ENCODE data around the gene CAPN11.
"Not testable (repeated sequence)": the region's sequence is repeated elsewhere in the genome, so short reads cannot be mapped to it uniquely, and the experiment has no call there.

The CAPN11 gene

GRCh38 chr6:44157152-44157521 lies 1.5 kb upstream of the CAPN11 start:
- no peak for DNase-seq

GRCh38 chr6:44161997-44162338 lies 3.3 kb downstream of the CAPN11 start:
- no peak for DNase-seq

DNA sequence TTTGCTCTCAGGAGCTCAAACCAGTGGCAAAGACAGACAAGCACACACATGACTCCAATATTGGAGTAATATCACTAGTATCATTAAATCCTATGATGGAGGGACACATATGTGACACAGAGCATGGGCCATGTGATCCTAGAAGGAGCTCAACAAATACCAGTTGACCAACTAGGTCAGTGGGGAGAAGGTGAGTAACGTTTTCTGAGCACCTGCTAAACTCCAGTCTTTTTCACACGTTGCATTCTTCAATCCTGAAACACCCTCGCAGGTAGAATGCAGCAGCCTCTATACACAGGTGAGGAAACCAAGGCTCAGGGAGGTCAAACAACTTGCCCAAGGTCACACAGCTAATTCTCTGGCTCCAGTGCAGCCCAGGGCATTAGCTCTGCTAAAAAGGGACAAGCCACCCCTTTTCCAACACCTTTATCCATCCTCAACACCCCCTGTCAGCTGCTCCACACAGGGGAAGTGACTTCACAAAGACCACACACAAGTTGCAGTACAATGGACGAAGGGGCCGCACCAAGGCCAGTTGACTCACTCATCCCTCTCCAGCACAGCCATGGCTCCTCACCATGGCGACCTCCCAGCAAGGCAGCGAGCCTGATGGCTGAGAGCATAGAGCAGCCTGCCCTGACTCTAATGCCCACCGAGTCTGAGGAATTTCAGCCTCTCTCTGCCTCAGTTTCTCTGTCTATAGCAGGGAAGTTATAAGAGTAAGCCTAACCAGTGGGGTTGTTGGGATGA lies 4.4 kb downstream of the CAPN11 start:
- DNase-seq = no peak

DNA sequence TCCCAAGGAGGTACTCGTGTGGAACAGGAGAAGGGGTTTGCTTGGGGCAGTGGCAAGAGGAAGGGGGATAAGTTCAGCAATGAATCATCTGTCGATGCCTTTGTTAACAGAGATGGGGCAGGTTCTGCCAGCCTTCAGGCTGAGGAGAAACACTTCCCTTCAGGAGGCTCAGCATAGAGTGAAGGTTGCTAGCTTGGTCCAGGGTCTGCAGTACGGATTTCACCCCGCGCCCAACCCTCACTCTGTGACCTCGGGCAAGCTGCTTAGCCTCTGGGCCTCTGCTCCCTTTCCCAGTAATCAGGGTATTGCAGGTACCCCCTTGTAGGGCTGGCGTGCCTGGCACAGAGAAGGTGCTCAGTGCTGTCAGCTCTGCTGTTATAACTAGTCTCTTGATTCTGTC lies 7.5 kb downstream of the CAPN11 start:
- DNase-seq = no peak

DNA sequence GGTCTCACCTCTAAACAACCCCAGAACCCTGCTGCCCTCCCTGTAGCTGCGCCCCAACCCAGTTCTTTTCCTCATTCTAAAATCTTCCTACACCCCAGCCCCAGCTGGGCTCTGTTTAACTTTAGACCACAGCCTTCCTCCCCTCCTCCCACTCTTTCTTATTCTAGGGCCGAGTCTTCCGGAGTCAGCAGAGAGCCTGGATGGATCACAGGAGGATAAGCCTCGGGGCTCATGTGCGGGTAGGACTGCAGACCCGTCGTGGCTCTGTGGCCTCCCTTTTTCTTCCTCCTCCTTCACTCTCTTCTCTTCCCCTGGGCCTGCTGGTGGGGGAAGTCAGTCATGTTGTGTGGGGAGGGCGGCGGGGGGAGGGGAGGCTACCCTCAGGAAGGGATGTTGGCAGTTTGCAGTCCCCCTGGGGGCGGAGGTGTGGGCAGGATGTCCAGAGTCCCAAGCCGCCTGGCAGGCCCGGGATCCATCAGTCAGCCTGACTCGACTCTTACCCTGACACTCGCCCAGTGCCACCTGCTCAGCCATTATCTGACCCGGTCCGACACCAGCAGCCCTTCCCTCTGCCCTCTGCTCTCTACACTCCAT lies 8.1 kb downstream of the CAPN11 start:
- DNase-seq = no peak

- no peak for DNase-seq
These were observed 8.9 kb downstream of the CAPN11 start for GRCh38 chr6:44167567-44167966.

- DNase-seq = no peak
These were observed 10.5 kb downstream of the CAPN11 start for GRCh38 chr6:44169154-44169553.

DNA sequence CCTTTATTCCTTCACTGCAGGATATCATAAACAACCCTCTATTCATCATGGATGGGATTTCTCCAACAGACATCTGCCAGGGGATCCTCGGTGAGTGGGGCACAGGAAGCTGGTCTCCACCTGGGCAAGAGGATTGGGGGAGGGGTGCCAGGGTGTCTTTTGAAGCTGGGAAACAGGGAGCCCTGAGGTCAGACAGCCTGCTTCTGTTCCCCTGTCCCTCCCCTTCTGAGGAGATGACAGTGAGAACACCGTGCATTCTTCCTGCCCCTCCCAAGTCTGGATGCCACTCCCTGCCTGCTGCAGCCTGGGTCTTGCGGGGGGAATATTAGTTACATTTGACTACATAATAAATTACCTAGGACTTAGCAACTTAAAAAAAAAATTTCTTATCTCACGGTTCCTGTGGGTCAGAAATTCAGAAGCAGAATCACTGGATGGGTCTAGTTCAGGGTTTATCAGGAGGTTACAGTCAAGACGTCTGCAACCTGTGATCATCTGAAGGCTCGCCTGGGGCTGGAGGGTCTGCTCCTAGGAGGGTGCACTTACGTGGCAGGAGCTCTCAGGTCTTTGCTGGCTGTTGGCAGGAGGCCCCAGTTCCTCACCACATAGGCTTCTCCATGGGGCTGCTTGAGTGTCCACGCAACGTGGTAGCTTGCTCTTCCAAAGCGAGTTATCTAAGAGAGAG lies 11.4 kb downstream of the CAPN11 start:
- DNase-seq = no peak

GRCh38 chr6:44171899-44172546 lies 13.4 kb downstream of the CAPN11 start:
- DNase-seq = no peak

DNA sequence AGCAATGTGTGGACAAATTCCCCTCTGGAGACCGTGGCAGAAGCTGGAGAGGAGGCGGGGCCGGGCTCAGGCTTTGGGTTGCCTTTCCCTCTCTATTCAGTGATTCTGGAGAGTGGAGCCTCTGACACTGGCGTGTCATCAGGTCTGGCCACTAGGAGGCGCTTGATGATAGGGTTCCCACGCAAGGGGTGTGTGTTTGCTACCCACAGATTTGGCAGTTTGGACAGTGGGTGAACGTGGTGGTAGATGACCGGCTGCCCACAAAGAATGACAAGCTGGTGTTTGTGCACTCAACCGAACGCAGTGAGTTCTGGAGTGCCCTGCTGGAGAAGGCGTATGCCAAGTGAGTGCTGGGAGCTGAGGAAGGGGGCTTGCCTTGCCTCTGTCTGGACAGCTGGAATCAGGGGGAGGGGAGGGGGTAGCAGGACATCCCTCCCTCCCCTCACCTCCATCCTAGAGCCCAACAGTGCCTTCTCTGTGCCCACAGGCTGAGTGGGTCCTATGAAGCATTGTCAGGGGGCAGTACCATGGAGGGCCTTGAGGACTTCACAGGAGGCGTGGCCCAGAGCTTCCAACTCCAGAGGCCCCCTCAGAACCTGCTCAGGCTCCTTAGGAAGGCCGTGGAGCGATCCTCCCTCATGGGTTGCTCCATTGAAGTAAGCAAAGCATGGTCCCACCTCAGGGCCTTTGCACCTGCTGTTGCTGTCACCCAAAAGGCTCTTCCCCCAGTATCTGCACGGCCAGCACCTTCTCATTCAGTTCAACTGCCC lies 14.3 kb downstream of the CAPN11 start:
- peak; percentile 72 for DNase-seq

DNA sequence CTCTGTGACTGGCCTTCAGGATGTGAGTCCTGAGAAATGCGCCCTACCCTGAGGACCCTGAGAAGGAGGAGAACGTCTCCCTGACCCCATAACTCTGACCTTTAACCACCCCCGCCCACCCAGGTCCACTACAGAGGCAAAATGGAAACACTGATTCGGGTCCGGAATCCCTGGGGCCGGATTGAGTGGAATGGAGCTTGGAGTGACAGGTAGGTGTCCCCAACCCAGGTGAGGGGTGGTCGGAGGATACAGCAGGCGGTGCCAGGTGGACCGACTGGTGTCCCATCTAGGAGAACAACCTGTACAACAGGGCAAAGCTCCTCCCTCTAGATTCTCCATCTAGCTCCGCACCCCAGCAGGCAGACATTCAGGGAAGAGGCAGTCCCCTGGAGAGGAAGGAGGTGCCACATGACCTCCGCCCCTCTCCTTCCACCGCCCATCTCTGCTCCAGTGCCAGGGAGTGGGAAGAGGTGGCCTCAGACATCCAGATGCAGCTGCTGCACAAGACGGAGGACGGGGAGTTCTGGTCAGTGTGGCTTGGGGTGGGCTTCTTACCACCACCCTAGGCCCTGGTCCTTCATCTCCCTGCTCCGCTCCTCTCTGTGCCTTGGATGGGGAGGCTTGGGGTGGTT lies 17.6 kb downstream of the CAPN11 start:
- DNase-seq = no peak

DNA sequence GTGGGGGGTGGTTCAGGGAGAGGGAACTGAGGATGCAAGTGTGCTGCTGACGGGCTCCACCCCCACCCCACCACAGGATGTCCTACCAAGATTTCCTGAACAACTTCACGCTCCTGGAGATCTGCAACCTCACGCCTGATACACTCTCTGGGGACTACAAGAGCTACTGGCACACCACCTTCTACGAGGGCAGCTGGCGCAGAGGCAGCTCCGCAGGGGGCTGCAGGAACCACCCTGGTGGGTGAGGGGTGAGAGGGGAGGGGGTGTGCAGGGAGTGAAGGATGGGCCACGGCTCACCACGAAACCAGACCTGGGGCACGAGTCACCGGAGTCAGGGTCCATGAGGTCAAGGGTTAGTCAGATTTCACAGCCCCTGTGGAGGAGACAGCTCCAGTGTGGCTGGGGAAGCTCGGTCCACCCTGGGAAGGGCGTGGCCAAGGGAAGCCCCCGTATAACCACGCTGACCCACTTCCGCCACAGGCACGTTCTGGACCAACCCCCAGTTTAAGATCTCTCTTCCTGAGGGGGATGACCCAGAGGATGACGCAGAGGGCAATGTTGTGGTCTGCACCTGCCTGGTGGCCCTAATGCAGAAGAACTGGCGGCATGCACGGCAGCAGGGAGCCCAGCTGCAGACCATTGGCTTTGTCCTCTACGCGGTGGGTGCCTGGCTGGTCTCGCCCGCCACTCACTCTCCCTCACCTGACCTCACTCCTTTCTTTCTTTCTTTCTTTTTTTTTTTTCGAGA lies 18.3 kb downstream of the CAPN11 start:
- DNase-seq = no peak

DNA sequence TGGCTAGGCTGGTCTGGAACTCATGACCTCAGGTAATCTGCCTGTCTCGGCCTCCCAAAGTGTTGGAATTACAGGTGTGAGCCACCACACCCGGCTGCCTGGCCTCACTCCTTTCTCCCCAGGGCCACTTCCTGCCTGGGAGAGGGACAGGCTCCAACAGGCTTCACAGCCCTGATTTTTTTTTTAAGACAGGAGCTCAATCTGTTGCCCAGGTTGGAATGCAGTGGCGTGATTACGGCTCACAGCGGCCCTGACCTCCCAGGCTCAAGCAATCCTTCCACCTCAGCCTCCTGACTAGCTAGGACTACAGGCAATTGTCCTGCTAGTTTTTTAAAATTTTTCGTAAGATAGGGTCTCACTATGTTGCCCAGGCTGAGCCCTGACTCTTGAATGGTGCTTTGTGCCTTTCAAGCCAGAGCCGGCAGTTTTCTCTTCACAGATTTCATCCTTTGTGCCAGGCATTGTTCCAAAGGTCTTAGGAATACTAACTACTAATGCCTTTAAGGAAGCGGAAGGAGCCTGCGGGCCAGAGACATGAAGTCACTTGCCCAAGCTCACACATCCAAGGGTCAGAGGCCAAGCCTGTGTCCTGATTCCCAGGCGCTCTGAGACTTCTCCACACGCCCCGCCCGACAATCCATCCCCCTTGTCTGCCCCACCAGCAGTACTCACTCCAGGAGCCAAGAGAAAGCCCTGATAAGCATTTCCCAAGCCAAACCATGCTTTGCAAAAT lies 19.2 kb downstream of the CAPN11 start:
- DNase-seq = no peak

DNA sequence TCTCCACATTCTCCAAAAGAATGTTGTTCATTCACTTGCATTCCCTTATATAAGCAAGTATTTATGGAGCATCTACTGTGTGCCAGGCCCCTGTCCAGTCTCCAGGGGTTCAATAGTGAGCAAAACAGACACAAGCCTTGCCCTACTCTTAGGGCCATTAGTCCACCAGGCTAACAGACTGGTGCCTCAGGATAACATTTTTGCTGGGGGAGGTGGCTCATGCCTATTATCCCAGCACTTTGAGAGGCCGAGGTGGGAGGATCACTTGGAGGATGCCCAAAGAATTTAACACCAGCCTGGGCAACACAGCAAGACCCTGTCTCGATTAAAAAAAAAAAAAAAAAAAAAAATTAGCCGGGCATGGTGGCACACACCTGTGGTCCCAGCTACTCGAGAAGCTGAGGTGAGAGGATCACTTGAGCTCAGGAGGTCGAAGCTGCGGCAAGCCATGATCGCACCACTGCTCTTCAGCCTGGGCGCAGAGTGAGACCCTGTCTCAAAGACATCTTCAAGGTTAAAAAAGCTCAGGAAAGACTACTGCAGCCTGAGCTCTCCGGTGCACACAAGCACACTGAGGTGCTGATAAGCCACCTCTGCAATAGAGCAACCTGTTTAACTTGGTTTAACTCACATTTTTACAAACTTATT lies 19.9 kb downstream of the CAPN11 start:
- no peak for DNase-seq

GRCh38 chr6:44179072-44179536 lies 20.5 kb downstream of the CAPN11 start:
- no peak for DNase-seq

DNA sequence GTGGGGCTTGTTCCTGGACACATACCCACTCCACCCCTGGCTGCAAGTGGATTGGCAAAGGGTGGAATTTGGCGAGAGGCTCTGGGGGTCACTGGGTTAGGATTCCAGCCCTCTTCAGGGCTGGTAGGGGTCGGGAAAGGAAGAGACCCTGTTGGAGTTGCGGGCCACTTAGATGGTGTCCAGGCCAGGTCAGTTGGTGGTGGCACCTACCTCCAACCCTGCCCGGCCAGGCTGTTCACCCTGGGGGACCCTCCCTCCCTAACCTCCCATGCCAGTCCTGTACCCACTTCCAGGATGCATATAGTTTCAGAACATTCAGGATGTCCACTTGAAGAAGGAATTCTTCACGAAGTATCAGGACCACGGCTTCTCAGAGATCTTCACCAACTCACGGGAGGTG lies 21.0 kb downstream of the CAPN11 start:
- no peak for DNase-seq

DNA sequence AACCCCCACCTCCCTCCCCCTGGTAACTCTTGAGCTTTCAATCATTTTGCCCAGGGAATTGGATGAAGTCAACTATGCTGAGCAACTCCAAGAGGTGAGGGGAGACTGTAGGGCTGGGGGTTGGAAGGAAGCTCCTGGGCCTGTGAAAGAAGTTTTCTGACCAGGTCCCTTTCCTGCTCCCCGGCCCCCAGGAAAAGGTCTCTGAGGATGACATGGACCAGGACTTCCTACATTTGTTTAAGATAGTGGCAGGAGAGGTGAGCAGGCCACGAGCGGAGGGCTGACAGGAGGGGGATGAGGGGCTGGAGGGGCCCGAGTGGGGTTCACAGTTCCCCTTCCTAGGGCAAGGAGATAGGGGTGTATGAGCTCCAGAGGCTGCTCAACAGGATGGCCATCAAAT lies 21.8 kb downstream of the CAPN11 start:
- DNase-seq = no peak

- DNase-seq = no peak
These were observed 22.3 kb downstream of the CAPN11 start for GRCh38 chr6:44180886-44181285.

DNA sequence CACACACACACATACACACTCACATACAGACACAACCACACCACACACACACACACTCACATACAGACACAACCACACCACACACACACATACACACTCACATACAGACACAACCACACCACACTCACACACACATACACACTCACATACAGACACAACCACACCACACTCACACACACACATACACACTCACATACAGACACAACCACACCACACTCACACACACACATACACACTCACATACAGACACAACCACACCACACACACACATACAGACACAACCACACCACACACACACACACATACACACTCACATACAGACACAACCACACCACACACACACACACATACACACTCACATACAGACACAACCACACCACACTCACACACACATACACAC lies 23.2 kb downstream of the CAPN11 start:
- not testable (repeated sequence) for DNase-seq

- DNase-seq = no peak
These were observed 24.3 kb downstream of the CAPN11 start for GRCh38 chr6:44182911-44183390.

Measured in effector CD4-positive, alpha-beta T cell (primary cell).